Endothelial cell of umbilical vein (primary cell): ENCODE data around the gene FAM163A. TPM values are rescaled to one million over a fixed set of nuclear protein-coding genes. Genes with fewer than 3 reads are reported as not detected.
"Not testable (repeated sequence)": the region's sequence is repeated elsewhere in the genome, so short reads cannot be mapped to it uniquely, and the experiment has no call there.

ENCODE experiments used
- BruUV-seq: library from RNA; stranded (reverse); fragments of 400-500 nt; replicated peaks from 2 replicates; lab custom pipeline; 2021; lab: Mats Ljungman, UMichigan
- CTCF ChIA-PET: fragments of 300-600, 350-600 bp; sonication (Branson Sonifier 250); formaldehyde crosslinking; loops from one replicate; lab custom pipeline; 2021; ENCODE audit warnings: antibody characterized with exemption, inconsistent platforms; lab: Charles Lee
- POLR2A ChIA-PET: fragments of 300-600, 350-600 bp; sonication (Branson Sonifier 250); formaldehyde crosslinking; loops from one replicate; lab custom pipeline; 2021; ENCODE audit warnings: antibody characterized with exemption, inconsistent platforms; lab: Charles Lee
- DNase-seq: peaks from one replicate; pipeline ENCODE4 v3.0.0-alpha.2; 2011; ENCODE audit warnings: low read depth, low spot score
- FAIRE-seq: peaks from 2 replicates; lab custom pipeline; 2011; peaks lifted over from hg19 to GRCh38; lab: Jason Lieb, UNC
- H2AFZ ChIP-seq: 2 replicates; pipeline ENCODE4 v1.6.0; 2012; ENCODE audit warnings: low read depth, low read length, control low read depth, inconsistent platforms
- H3K27ac ChIP-seq: 2 replicates; pipeline ENCODE4 v1.5.1; 2011; ENCODE audit warnings: low read depth, mild to moderate bottlenecking, control low read depth, low read length, moderate library complexity; ENCODE audit not compliant: insufficient read depth
- H3K27me3 ChIP-seq, 2 experiments: 2 replicates each; pipeline versions ENCODE4 v1.6.0 to v1.6.1; 2011; ENCODE audit warnings: low read length in 2 of 2, mixed read lengths in 1 of 2; ENCODE audit not compliant: control insufficient read depth in 2 of 2, insufficient read depth in 2 of 2
- H3K36me3 ChIP-seq, 2 experiments: 2 replicates in 1 of 2; 3 replicates in 1 of 2; pipeline ENCODE4 v1.5.1; 2011; ENCODE audit warnings: low read length in 2 of 2, mild to moderate bottlenecking in 1 of 2, moderate library complexity in 1 of 2; ENCODE audit not compliant: control insufficient read depth in 2 of 2, insufficient read depth in 2 of 2; ENCODE audit errors: extremely low read depth in 1 of 2
- H3K4me1 ChIP-seq: 3 replicates; pipeline ENCODE4 v1.5.1; 2011; ENCODE audit warnings: mild to moderate bottlenecking, low read length; ENCODE audit not compliant: control insufficient read depth, insufficient read depth; ENCODE audit errors: extremely low read depth
- H3K4me2 ChIP-seq: 2 replicates; pipeline ENCODE4 v1.6.1; 2011; ENCODE audit warnings: low read length, control low read depth, mixed read lengths; ENCODE audit not compliant: insufficient read depth
- H3K4me3 ChIP-seq, 3 experiments: fragments of 200-600 bp in 1 of 3; sonication (generic), shearing (Covaris generic) in 1 of 3; replicated peaks in 1 of 3; 2 replicates each; pipeline ENCODE4 v1.5.1; 2011 to 2016; ENCODE audit warnings: control low read depth in 3 of 3, low read length in 3 of 3, mild to moderate bottlenecking in 2 of 3, inconsistent platforms in 1 of 3, low read depth in 1 of 3, moderate library complexity in 1 of 3; ENCODE audit not compliant: insufficient read depth in 1 of 3
- H3K79me2 ChIP-seq: 2 replicates; pipeline ENCODE4 v1.6.0; 2012; ENCODE audit warnings: low read length, inconsistent platforms; ENCODE audit not compliant: control insufficient read depth, insufficient read depth
- H3K9ac ChIP-seq: replicated peaks from 2 replicates; pipeline ENCODE3; 2011; ENCODE audit warnings: low read length, control low read depth; ENCODE audit not compliant: insufficient read depth; ENCODE audit errors: extremely low read depth
- H3K9me1 ChIP-seq: replicated peaks from 3 replicates; pipeline ENCODE4 v1.6.0; 2011; ENCODE audit warnings: mild to moderate bottlenecking, low read length; ENCODE audit not compliant: control insufficient read depth, insufficient read depth; ENCODE audit errors: extremely low read depth
- H3K9me3 ChIP-seq: replicated peaks from 2 replicates; pipeline ENCODE4 v1.5.1; 2012; ENCODE audit warnings: low read length, inconsistent platforms; ENCODE audit not compliant: control insufficient read depth, insufficient read depth
- H4K20me1 ChIP-seq: replicated peaks from 2 replicates; pipeline ENCODE3; 2011; ENCODE audit warnings: mild to moderate bottlenecking, low read length; ENCODE audit not compliant: control insufficient read depth, insufficient read depth; ENCODE audit errors: extremely low read depth
- EZH2 ChIP-seq: IDR thresholded peaks from 2 replicates; pipeline ENCODE4 v1.6.1; 2012; ENCODE audit warnings: borderline replicate concordance, low read depth, mild to moderate bottlenecking, moderate library complexity, low read length, inconsistent platforms; ENCODE audit not compliant: severe bottlenecking
- FOS ChIP-seq: IDR thresholded peaks from 2 replicates; pipeline ENCODE4 v1.6.1; 2011; ENCODE audit warnings: mild to moderate bottlenecking, low read length, moderate library complexity, borderline replicate concordance; ENCODE audit not compliant: insufficient read depth
- GATA2 ChIP-seq: IDR thresholded peaks from 2 replicates; pipeline ENCODE4 v1.7.0; 2011; ENCODE audit warnings: low read depth, mild to moderate bottlenecking, moderate library complexity, mixed read lengths, low read length; ENCODE audit not compliant: insufficient read length, insufficient read depth
- JUN ChIP-seq: IDR thresholded peaks from 2 replicates; pipeline ENCODE4 v1.6.1; 2011; ENCODE audit warnings: borderline replicate concordance, low read depth; ENCODE audit not compliant: insufficient read length, insufficient read depth
- MAX ChIP-seq: IDR thresholded peaks from 2 replicates; pipeline ENCODE4 v1.6.1; 2011; ENCODE audit not compliant: insufficient read depth, insufficient read length
- MYC ChIP-seq: IDR thresholded peaks from one replicate; pipeline ENCODE4 v1.6.1; 2011; ENCODE audit warnings: mild to moderate bottlenecking, low read depth, low read length
- POLR2A ChIP-seq: IDR thresholded peaks from 2 replicates; pipeline ENCODE4 v1.6.1; 2012; ENCODE audit warnings: low read depth, mild to moderate bottlenecking, control low read depth, low read length
- POLR2AphosphoS5 ChIP-seq: IDR thresholded peaks from 2 replicates; pipeline ENCODE4 v1.6.1; 2012; ENCODE audit warnings: low read depth, mild to moderate bottlenecking, control low read depth, low read length, moderate library complexity; ENCODE audit not compliant: insufficient read depth
- dilution Hi-C: fragments of 300-500 bp; cut with MboI; formaldehyde crosslinking; loops from one replicate; pipeline ENCODE4 v1.15.0; 2019; ENCODE audit warnings: low sequenced_read_pairs; ENCODE audit not compliant: extremely low pct_ligation_motif_present
- intact Hi-C: fragments of 100-400 bp; cut with micrococcal nuclease; formaldehyde crosslinking; loops from one replicate; pipeline ENCODE4 v1.10.0; 2022
- polyA plus RNA-seq, 4 experiments: library from polyadenylated mRNA; depleted of rRNA in 3 of 4; stranded (reverse) in 3 of 4; unstranded in 1 of 4; fragments of >200 nt; gene quantifications; 2 replicates each; pipeline versions ENCODE4 v1.2.1 to v1.2.3, GENCODE V29; 2011 to 2012; ENCODE audit warnings: missing spikeins in 1 of 4
- total RNA-seq: library from RNA; stranded (reverse); gene quantifications from 2 replicates; pipeline ENCODE4 v1.2.3, GENCODE V29; 2021
- TF ChIP-seq, protein P1 (sequence below), 2 donors: IDR thresholded peaks; 1 replicate in 1 of 2; 2 replicates in 1 of 2; pipeline ENCODE4 v1.5.1; 2011; ENCODE audit warnings: low read length in 2 of 2, mild to moderate bottlenecking in 2 of 2, moderate library complexity in 2 of 2, control low read depth in 1 of 2, inconsistent platforms in 1 of 2, low read depth in 1 of 2; ENCODE audit not compliant: insufficient read depth in 1 of 2; ENCODE audit errors: extremely low read depth in 1 of 2

The FAM163A gene
- total and polyA plus RNA-seq, 2 donors (not counting 3 experiments of a cell fraction or from before 2014, with no cell fraction given) = not detected

DNA sequence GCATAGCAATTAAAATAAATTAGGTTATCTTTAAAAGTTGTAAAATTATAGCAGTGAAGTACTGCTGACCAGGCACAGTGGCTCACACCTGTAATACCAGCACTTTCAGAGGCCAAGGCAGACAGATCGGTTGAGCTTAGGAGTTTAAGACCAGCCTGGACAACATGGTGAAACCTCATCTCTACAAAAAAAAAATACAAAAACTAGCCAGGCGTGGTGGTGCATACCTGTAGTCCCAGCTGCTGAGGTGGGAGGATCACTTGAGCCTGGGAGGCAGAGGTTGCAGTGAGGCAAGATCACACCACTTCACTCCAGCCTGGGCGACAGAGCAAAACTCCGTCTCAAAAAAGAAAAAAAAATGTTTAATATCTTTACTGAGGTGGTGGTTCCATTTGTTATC lies 112.7 kb downstream of the FAM163A start:
- H4K20me1 ChIP-seq, H3K9me1 ChIP-seq, POLR2A ChIA-PET, H3K4me1 ChIP-seq, FAIRE-seq, H3K36me3 ChIP-seq, H3K9ac ChIP-seq, H3K4me2 ChIP-seq, H3K9me3 ChIP-seq, H3K27ac ChIP-seq, H3K4me3 ChIP-seq, BruUV-seq, H3K79me2 ChIP-seq, intact Hi-C loops, DNase-seq, dilution Hi-C loops, H2AFZ ChIP-seq, H3K27me3 ChIP-seq: not testable (repeated sequence)
- CTCF ChIA-PET = interaction anchor here (1.5 kb wide), 1 partner anchor 12 kb away, joined by 4 read pairs; no protein-coding TSS in a partner anchor

DNA sequence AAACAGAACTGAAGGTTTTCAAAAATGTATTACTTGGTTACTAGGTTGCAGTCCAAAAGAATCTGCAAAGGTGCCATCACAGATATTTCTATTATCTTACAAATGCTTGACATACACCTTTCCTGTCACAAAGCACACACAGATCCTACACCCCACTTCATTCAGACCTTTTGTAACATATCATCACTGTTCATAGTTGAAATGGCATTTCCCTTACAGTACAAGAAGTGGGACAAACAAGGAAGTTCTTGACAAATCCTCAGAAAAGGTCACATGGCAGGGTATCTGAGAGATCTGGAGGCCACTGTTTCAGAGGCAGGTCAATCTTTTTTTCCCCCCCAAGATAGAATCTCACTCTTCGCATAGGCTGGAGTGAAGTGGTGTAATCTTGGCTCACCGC lies 113.2 kb downstream of the FAM163A start:
- POLR2A ChIA-PET = no interaction called here
- dilution Hi-C loops = no loop called here
- FAIRE-seq = no peak

More for the DNA sequence above, 113.2 kb downstream of the FAM163A start:
- H3K27me3 ChIP-seq = no peaks in the 10 kb centered on the region
- H4K20me1 ChIP-seq = no peaks in the 10 kb centered on the region
- TF ChIP-seq POLR2A = no peak
- TF ChIP-seq FOS = no peak
- no peak for TF ChIP-seq MAX
- no peak for TF ChIP-seq EZH2
- no peak for TF ChIP-seq JUN
- no peak for TF ChIP-seq POLR2AphosphoS5
- no peak for TF ChIP-seq MYC
- TF ChIP-seq, protein P1, sequence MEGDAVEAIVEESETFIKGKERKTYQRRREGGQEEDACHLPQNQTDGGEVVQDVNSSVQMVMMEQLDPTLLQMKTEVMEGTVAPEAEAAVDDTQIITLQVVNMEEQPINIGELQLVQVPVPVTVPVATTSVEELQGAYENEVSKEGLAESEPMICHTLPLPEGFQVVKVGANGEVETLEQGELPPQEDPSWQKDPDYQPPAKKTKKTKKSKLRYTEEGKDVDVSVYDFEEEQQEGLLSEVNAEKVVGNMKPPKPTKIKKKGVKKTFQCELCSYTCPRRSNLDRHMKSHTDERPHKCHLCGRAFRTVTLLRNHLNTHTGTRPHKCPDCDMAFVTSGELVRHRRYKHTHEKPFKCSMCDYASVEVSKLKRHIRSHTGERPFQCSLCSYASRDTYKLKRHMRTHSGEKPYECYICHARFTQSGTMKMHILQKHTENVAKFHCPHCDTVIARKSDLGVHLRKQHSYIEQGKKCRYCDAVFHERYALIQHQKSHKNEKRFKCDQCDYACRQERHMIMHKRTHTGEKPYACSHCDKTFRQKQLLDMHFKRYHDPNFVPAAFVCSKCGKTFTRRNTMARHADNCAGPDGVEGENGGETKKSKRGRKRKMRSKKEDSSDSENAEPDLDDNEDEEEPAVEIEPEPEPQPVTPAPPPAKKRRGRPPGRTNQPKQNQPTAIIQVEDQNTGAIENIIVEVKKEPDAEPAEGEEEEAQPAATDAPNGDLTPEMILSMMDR (IDR thresholded peaks at IDR 0.05; ENCODE audit: extremely low read depth in 1 of 2, insufficient read depth in 1 of 2, low read depth in 1 of 2, low read length in 2 of 2) = no peak
- TF ChIP-seq GATA2 = no peak
- H3K9ac ChIP-seq = no peak overlapping the region
- H3K4me1 ChIP-seq = no peaks in the 10 kb centered on the region
- intact Hi-C loops = no loop called here
- BruUV-seq = no TSS peak
- no peaks in the 10 kb centered on the region for H3K9me1 ChIP-seq
- no peak overlapping the region for H3K4me2 ChIP-seq
- no peaks in the 10 kb centered on the region for H3K79me2 ChIP-seq
- CTCF ChIA-PET = interaction anchor here (0.8 kb wide), 1 partner anchor 39 kb away, joined by 3 read pairs; no protein-coding TSS in a partner anchor
- H3K4me3 ChIP-seq = no peak overlapping the region
- peaks cover 2 to 3% of the 10 kb centered on the region in 2 experiments for H3K36me3 ChIP-seq
- no peaks in the 10 kb centered on the region for H3K9me3 ChIP-seq
- no peak overlapping the region for H3K27ac ChIP-seq
- no peak for DNase-seq
- H2AFZ ChIP-seq = no peak overlapping the region
